HG03064 (cell line): ENCODE data around the gene TMEM184A.

Experiments
- ATAC-seq: cut with Tn5 transposase; IDR thresholded peaks from one replicate; pipeline ENCODE4 v1.9.1; 2021; ENCODE audit warnings: low read depth; ENCODE audit not compliant: unreplicated experiment

Gene TMEM184A

GRCh38 chr7:1541431-1542162 is 14.4 kb downstream of the TMEM184A start:
- no peak for ATAC-seq

- no peak for ATAC-seq
Measured at GRCh38 chr7:1540776-1541271, 15.2 kb downstream of the TMEM184A start.

- no peak for ATAC-seq
Measured at GRCh38 chr7:1539882-1540775, 15.9 kb downstream of the TMEM184A start.

GRCh38 chr7:1539181-1539881 is 16.7 kb downstream of the TMEM184A start:
- no peak for ATAC-seq

DNA sequence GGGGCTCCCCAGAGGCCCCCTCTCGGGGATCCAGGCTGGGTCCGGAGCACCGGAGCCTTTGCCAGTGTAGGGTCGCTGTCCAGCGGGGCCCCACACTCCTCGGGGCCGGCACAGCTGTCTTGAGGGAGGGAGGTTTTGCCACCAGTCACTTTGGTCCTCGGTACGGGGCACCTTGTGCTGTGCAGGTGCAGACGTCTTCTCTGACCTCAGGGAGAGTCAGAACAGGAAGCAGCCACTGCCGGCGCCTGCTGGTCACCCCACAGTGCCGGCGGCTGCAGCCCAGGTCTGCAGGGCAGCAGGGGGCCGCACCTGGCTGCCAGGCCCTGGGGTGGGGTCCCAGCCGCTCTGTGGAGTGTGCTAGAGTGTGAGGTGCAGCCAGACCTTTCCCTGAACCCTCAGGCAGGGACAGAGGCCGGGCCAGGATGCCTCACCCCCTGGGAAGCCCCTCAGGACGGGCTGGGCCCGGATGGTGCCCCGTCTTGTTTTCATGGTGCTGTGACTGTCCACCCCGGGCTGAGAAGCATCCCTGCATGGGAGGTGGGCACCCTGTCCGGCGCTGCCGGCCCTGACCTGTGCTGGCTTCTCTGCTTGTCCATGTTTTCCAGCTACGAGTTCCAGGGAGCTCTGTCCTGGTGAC is 17.3 kb downstream of the TMEM184A start:
- no peak for ATAC-seq

DNA sequence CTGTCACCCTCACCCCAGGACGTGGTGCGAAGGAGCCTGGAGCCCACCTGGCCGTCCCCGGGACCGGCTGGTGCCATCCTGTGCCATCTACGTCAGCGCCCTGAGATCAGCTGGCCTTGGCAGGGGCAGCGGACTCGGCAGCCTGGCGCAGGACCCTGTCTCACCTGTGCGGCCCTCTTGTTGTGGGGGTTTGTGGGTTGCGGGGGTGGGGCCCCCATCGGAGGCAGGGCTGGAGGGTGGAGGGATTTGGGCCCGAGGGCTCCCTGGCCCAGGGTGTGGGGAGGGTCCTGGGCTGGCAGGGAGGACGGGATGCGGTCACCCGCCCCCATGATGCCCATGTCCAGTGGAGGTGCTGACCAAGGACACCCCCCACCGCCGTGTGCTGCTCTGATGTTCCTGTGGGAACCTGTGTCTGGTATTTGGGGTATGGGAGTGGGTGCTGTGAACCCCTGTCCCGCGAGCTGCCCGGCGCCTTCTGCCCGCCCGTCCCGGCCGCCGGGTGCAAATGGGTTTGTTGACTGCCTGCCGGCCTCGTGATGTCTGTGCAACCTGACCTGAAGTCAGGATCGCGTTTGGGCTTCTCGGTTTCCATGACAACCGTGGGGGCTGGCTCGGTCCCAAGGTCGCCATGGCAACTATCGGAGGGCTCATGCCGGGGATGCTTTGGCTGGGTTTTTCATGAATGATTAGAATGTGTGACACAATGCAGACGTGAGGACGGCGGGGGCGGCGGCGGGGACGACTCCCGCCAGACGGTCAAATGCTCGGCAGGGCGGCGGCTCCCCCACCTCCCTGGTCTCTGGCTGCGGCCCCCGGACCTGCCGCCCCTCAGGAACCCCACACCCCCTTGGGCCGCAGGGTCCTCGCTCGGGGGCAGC is 18.2 kb downstream of the TMEM184A start:
- no peak for ATAC-seq

GRCh38 chr7:1536743-1537534 is 19.1 kb downstream of the TMEM184A start:
- no peak for ATAC-seq

DNA sequence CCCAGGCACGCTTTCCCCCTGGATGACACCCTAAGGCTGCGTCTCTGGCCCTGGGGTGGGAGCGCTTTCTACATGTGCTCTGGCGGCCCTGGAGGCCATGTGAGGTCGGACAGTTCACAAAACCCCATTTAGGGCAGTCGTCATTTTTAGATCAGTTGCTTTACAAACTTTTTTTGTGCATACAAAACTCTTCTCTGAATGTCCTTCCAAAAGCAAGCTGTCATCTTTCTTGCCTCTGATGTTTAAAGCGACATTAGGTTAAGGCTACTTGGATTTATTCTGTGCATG is 19.6 kb downstream of the TMEM184A start:
- ATAC-seq = no peak

- ATAC-seq = no peak
Measured at GRCh38 chr7:1535701-1536454, 20.1 kb downstream of the TMEM184A start.

- ATAC-seq = no peak
Measured at GRCh38 chr7:1535100-1535458, 20.9 kb downstream of the TMEM184A start.

- ATAC-seq = no peak
Measured at GRCh38 chr7:1534330-1535099, 21.5 kb downstream of the TMEM184A start.

DNA sequence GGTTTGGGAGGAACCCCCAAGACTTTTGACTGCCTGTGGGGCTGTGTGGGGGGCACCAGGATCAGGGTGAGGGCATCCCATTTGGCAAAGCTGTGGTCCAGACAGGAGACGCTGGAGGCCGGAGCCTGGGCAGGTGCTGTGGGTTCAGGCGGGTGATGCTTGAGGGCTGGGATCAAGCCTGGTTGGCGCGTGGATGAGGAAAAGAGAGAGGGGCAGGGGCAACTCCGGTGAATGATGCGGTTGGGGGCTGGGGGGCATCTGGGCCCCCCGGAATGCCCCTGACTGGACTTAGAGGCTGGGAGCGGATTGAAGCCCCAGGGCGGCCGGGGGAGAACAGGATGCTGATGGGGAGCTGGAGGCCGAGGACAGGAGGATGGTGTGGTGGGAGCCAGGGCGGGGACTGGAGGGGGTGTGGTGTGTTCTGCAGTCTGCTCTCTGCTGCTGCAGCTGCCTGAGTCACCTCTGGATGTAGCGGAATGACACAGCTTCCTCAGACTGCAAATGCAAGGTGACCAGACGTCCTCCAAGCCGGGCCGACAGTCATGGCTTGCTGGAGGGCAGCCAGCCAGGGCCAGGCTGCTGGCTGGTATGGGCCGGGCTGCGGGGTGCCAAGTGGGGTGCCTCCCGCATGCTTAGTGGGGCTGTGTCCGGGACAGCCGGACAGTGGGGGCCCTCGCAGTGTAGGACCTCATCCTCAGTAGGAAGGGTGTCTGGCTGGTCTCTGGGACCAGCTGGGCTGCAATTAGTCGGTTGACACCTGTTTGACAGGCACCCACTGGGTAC is 22.3 kb downstream of the TMEM184A start:
- peak; percentile 52 for ATAC-seq

GRCh38 chr7:1533255-1533546 is 22.8 kb downstream of the TMEM184A start:
- ATAC-seq = no peak

- ATAC-seq = no peak
Measured at GRCh38 chr7:1532456-1533254, 23.4 kb downstream of the TMEM184A start.

GRCh38 chr7:1531979-1532455 is 24.0 kb downstream of the TMEM184A start:
- no peak for ATAC-seq
